HG03460 (cell line): Measurements from ENCODE around the gene ALDH6A1.

ENCODE experiments used
- ATAC-seq: cut with Tn5 transposase; IDR thresholded peaks from one replicate; pipeline ENCODE4 v1.9.1; 2021; ENCODE audit not compliant: unreplicated experiment

Gene ALDH6A1

DNA sequence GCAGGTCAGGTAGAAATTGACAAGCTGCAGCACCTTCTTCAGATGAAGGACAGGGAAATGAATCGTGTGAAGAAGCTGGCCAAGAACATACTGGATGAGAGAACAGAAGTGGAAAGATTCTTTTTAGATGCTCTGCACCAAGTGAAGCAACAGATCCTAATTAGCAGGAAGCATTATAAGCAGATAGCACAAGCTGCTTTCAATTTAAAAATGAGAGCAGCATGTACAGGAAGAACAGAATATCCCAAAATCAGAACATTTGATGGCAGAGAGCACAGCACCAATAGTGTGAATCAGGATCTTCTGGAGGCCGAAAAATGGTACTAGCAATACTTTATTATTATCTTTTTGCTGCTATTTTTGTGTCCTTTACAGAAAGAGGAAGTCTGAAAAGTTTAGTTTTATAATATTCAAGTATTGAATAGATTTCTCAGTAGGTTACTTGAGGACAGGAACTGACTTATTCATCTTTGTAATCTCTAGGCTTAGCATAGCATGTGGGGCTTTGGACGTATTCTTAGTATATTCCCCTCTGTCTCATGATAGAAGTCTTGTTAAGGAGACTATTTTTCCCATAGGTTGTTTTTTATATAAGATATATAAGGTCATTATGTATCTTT lies 34.3 kb downstream of the ALDH6A1 start:
- ATAC-seq = no peak

DNA sequence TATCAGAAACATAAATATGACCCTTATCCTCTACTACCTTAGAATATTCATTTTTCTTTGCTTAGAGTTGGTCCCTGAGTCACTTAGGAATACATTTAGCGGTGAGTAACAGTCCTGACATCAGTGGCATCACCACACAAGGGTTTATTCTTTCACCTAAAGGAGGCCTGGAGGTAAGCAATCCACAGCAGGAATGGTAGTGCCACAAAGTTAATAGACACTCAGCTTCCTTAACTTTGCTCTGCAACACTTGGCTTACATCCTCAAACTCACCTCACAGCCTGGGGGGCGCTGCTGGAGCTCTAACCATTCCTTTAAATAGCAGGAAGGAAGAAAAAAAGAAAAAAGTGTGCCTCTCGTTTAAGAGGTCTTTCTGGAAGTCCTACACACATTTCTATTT lies 36.0 kb downstream of the ALDH6A1 start:
- ATAC-seq = no peak

- no peak for ATAC-seq
These were observed 38.7 kb downstream of the ALDH6A1 start for GRCh38 chr14:74045522-74045921.

DNA sequence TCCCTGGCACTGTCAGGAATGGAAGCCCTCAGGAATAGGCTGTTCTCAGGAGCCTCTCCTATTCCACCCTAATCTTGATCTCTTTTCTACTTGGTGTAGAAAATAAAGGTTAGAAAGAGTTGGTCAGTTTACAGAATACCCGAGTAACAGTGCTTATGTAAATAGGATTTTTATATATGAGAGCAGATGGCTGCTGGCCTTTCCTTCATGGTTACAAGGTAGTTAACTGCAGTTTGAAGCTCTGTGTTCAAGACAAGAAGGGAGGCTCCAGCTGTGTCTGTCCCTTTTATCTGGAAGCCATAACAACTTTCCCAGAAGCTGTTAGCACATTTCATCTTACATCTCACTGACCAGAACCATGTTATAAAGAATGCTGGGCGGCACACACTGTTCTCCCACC lies 42.0 kb downstream of the ALDH6A1 start:
- ATAC-seq = no peak

GRCh38 chr14:74038020-74038859 lies 46.0 kb downstream of the ALDH6A1 start:
- no peak for ATAC-seq

DNA sequence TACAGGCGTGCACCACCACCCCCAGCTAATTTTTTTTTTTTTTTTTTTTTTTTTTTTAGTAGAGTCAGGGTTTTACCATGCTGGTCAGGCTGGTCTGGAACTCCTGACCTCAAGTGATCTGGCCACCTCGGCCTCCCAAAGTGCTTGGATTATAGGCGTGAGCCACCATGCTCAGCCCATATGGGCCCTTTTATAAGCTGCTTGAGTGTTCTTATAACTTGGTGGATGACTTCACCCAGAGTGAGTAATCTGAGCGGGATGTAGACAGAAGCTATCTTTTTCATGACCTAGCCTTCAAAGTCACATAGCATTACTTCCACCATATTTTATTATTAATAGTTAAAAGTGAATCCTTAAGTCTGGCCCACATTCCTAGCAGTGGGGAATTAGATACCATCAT lies 48.7 kb downstream of the ALDH6A1 start:
- ATAC-seq = no peak

DNA sequence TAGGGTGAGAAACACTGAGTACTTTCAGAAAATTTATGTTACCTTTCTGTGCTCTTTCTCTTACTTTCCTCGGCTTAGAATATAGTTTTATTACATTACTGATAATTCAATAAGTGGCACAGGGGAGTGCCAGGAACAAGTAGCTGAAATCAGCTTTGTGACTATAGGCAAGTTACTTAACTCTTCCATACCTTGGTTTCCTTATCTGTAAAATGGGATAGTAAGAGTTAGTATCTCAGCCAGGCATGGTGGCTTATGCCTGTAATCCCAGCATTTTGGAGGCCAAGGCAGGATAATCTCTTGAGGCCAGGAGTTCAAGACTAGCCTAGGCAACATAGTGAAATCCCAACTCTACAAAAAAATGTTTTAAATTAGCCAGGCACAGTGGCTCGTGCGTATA lies 49.7 kb downstream of the ALDH6A1 start:
- ATAC-seq = no peak

- no peak for ATAC-seq
These were observed 55.1 kb downstream of the ALDH6A1 start for GRCh38 chr14:74029136-74029535.

GRCh38 chr14:74022346-74022745 lies 61.9 kb downstream of the ALDH6A1 start:
- no peak for ATAC-seq

GRCh38 chr14:74019408-74020137 lies 64.7 kb downstream of the ALDH6A1 start:
- no peak for ATAC-seq

- peak; percentile 80 for ATAC-seq
These were observed 65.5 kb downstream of the ALDH6A1 start, which contains the start of the genes BBOF1 and ENTPD5 for GRCh38 chr14:74018586-74019407. Gene BBOF1 (plus strand): TSS chr14:74019349. CDS start chr14:74019479, 130 bp downstream. Gene ENTPD5 (minus strand): TSS chr14:74019288. CDS start chr14:73988102, 31,186 bp downstream.

- peak; percentile 15 for ATAC-seq
These were observed 66.1 kb downstream of the ALDH6A1 start for GRCh38 chr14:74018174-74018585.

GRCh38 chr14:74015963-74016362 lies 68.3 kb downstream of the ALDH6A1 start:
- no peak for ATAC-seq

DNA sequence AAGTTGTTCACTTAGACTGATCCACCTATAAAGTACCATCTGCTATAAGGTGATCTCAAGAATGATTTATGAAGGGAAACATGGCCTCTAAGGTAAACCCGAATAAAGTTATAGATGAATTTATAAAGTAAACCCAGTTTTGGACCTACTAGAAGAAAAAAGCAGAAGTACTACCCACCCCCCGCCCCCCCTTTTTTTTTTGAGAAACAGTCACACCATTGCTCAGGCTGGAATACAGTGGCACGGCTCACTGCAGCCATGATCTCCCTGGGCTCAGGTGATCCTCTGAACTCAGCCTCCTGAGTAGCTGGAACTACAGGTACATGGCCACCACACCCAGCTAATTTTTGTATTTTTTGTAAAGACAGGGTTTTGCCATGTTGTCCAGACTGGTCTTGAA lies 69.1 kb downstream of the ALDH6A1 start:
- ATAC-seq = no peak

DNA sequence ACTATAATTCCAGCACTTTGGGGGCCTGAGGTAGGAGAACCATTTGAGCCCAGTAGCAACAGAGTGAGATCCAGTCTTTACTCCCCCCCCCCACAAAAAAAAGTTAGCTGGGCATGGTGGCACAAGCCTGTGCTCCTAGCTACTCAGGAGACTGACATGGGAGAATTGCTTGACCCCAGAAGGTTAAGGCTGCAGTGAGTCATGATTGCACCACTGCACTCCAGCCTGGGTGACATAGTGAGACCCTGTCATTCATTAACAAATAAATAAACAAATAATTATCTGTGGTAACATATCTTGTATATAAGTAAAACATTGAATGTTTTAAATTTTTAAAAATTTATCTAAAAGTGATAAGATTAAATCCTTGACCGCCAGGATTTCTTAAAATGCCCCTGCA lies 70.0 kb downstream of the ALDH6A1 start:
- ATAC-seq = no peak

DNA sequence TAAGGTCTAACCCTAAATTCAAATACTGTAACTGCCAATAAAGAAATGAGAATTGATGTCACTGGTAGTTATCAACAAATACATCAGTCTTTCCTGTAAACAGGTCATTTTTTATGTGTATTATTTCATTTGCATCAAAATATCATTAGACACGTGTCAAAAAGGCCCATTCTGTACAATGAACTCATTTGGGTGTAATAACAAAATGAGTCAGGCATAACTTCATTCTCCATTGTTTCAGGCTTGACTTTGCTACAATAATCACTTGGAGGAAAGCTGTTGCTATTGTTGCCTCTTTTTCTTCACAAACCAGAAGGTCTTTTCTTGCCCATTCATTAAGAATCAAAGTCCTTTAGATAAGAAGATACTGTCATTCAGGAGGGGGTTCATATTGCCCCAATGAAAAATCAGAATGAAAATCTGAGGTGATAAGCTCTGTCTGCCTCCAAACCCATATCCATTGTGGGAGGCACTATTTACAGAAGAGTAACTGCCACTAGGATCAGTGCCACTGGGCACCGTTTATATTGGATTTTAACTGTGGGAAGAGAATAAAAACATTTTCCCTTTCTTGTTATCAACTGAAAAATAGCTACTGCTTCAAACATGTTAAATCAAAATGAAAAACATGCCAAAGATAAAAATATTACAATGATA lies 75.3 kb downstream of the ALDH6A1 start:
- ATAC-seq = no peak
